Glutamatergic neuron (in vitro differentiated cells): Measurements from ENCODE around the gene TRPM3. TPM values are rescaled to one million over a fixed set of nuclear protein-coding genes. Genes with fewer than 3 reads are reported as not detected.

Experiments
- DNase-seq: peaks from one replicate; pipeline ENCODE4 v3.0.0; 2022
- H3K27ac Mint-ChIP-seq: one replicate; pipeline ENCODE4 v1.8.0; 2020; ENCODE audit warnings: mild to moderate bottlenecking, mixed read lengths, inconsistent platforms; ENCODE audit not compliant: unreplicated experiment
- H3K27me3 Mint-ChIP-seq: one replicate; pipeline ENCODE4 v1.8.0; 2020; ENCODE audit warnings: mild to moderate bottlenecking, moderate library complexity, mixed read lengths, inconsistent platforms; ENCODE audit not compliant: unreplicated experiment
- H3K36me3 Mint-ChIP-seq: one replicate; pipeline ENCODE4 v1.8.0; 2020; ENCODE audit warnings: mild to moderate bottlenecking, mixed read lengths, inconsistent platforms; ENCODE audit not compliant: unreplicated experiment
- H3K4me1 Mint-ChIP-seq: one replicate; pipeline ENCODE4 v1.8.0; 2020; ENCODE audit warnings: mild to moderate bottlenecking, low read depth, mixed read lengths, inconsistent platforms; ENCODE audit not compliant: unreplicated experiment
- H3K4me3 Mint-ChIP-seq: one replicate; pipeline ENCODE4 v1.8.0; 2020; ENCODE audit warnings: mild to moderate bottlenecking, mixed read lengths, inconsistent platforms; ENCODE audit not compliant: unreplicated experiment
- H3K9me3 Mint-ChIP-seq: one replicate; pipeline ENCODE4 v1.8.0; 2020; ENCODE audit warnings: mild to moderate bottlenecking, moderate library complexity, mixed read lengths, inconsistent platforms; ENCODE audit not compliant: unreplicated experiment
- total RNA-seq: library from RNA; stranded (reverse); fragmentation: NEBNext Ultra II Directional; extraction: Animal tissue kit (Norgen Biotek cat#: 25700); gene quantifications from one replicate; pipeline ENCODE4 v1.2.1, GENCODE V29; 2021; ENCODE audit not compliant: unreplicated experiment
- TF ChIP-seq, protein P1 (sequence below): fragments of 200-600 bp; sonication (generic); IDR thresholded peaks from one replicate; pipeline ENCODE4 v1.5.0; 2021; ENCODE audit not compliant: partially characterized antibody, unreplicated experiment

Gene TRPM3
- total RNA-seq, 1 donor from 2014 or later: 3.3 TPM

DNA sequence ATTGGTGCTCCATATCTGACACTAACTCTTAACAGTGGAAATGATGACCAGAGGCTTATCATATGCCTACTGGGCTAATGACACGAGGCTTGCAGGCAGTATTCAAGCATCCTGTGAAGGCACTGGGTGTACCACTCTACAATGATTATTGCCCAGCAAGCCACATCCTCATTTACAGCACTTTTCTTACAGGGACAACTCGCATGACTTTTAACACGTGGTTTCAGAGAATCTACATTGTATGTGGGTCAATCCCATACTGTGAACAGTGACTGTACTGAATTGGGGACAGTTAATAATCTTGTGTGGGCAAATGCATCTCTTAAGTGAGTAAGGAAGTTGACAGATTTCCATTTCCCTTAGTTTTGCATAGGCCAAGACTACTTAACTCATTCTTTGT lies 260.0 kb downstream of the TRPM3 start:
- H3K9me3 Mint-ChIP-seq: no peaks in the 10 kb centered on the region
- no peak overlapping the region for H3K4me3 Mint-ChIP-seq
- TF ChIP-seq, protein P1, sequence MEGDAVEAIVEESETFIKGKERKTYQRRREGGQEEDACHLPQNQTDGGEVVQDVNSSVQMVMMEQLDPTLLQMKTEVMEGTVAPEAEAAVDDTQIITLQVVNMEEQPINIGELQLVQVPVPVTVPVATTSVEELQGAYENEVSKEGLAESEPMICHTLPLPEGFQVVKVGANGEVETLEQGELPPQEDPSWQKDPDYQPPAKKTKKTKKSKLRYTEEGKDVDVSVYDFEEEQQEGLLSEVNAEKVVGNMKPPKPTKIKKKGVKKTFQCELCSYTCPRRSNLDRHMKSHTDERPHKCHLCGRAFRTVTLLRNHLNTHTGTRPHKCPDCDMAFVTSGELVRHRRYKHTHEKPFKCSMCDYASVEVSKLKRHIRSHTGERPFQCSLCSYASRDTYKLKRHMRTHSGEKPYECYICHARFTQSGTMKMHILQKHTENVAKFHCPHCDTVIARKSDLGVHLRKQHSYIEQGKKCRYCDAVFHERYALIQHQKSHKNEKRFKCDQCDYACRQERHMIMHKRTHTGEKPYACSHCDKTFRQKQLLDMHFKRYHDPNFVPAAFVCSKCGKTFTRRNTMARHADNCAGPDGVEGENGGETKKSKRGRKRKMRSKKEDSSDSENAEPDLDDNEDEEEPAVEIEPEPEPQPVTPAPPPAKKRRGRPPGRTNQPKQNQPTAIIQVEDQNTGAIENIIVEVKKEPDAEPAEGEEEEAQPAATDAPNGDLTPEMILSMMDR: no peak
- no peak for DNase-seq
- no peaks in the 10 kb centered on the region for H3K36me3 Mint-ChIP-seq
- no peaks in the 10 kb centered on the region for H3K27me3 Mint-ChIP-seq
- H3K4me1 Mint-ChIP-seq: no peaks in the 10 kb centered on the region
- H3K27ac Mint-ChIP-seq: no peak overlapping the region

DNA sequence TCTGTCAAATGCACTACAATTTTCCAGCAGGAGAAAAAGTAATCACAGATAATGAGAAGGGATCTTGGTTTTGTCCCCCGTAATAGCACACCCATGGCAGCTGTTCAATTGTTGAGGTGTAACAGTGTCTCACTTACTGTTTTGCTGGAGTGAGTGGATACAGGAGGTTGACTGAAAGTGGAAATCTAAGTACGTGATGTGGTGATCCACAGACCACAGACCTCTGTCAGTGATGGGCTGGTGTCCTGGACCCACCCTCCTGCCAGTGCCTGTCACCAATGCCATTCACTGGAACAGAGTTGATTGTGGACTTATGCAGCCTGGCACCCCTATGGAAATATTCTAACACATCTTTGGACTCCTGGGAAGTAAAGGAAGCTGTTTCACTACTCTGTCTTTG lies 261.7 kb downstream of the TRPM3 start:
- Mint-ChIP-seq H3K4me3 (no peak overlapping the region), H3K27me3 (no peaks in the 10 kb centered on the region), H3K4me1 (no peaks in the 10 kb centered on the region), H3K27ac (no peak overlapping the region), H3K36me3 (no peaks in the 10 kb centered on the region), H3K9me3 (no peaks in the 10 kb centered on the region)
- DNase-seq: no peak
- TF ChIP-seq, protein P1: no peak

DNA sequence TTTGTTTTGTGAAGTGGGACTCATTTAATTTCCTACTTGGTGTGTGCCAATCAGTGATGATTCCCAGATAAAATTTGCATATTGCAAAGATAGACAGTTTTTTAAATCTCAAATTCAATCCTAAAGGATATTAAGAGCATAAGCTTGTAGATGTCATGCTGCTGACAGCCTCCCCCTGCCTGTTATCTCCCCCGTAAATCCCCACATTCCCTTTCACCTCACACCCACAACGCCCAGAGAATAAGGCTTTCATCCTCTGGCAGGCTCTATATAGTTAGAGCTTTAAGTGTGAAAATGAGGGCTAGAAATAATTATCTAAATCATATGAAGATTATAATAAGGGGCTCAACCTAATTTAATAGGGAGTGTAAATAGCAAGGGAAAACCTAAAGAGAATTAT lies 265.0 kb downstream of the TRPM3 start:
- TF ChIP-seq, protein P1: no peak
- H3K27ac Mint-ChIP-seq: no peak overlapping the region
- H3K36me3 Mint-ChIP-seq: no peaks in the 10 kb centered on the region
- H3K4me3 Mint-ChIP-seq: no peak overlapping the region
- H3K27me3 Mint-ChIP-seq: no peaks in the 10 kb centered on the region
- no peaks in the 10 kb centered on the region for H3K4me1 Mint-ChIP-seq
- no peaks in the 10 kb centered on the region for H3K9me3 Mint-ChIP-seq
- no peak for DNase-seq

DNA sequence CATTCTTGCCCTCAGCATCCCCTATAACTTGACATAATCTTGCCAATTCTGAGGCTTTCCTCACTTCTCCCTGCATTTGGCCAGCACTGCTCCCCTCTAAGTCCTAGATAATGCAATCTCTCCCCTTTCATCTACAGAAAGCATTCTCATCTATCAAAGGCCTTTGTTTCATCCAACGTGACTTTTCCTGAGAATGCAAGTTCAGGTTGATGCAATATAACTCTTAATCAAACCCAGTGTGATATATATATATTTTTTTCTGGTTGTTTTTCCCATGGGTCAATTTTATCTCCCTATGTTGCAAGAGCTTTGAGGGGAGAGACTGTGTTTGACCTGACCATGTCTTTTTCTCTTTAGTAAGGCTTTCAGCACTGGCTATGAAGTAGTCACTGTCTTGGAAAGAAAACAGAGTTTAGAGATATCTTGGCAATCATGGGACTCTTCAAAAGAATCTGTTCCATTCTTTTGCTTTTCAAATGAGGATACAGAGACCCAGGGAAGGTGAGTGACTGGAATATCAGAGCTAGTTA lies 268.6 kb downstream of the TRPM3 start:
- H3K4me1 Mint-ChIP-seq: no peaks in the 10 kb centered on the region
- TF ChIP-seq, protein P1: no peak
- no peaks in the 10 kb centered on the region for H3K9me3 Mint-ChIP-seq
- no peaks in the 10 kb centered on the region for H3K27me3 Mint-ChIP-seq
- H3K36me3 Mint-ChIP-seq: no peaks in the 10 kb centered on the region
- no peak overlapping the region for H3K4me3 Mint-ChIP-seq
- no peak overlapping the region for H3K27ac Mint-ChIP-seq
- DNase-seq: no peak

DNA sequence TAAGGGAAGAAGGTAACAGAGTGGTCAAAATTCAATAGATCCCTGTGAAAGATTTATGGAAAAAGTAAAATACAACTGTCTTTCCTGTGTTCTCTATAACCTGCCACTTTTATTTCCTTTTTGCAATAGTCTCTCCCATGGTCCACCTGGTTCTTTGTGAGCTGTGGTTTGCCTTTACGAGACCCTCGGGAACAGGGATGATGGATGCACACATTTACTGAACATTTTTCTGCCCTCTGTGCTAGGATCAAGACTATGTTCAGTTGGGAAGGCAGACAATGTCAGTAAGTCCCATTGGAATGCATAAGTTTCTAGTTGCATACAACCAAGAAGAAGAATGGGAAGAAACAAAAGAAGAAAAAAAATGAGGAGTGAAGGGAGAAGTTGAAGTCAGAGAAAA lies 281.2 kb downstream of the TRPM3 start:
- TF ChIP-seq, protein P1: no peak
- H3K27ac Mint-ChIP-seq: no peak overlapping the region
- no peak overlapping the region for H3K4me3 Mint-ChIP-seq
- no peaks in the 10 kb centered on the region for H3K27me3 Mint-ChIP-seq
- no peaks in the 10 kb centered on the region for H3K9me3 Mint-ChIP-seq
- no peaks in the 10 kb centered on the region for H3K36me3 Mint-ChIP-seq
- no peaks in the 10 kb centered on the region for H3K4me1 Mint-ChIP-seq
- DNase-seq: no peak
